ENCODE data around the gene SBNO2.

SBNO2 gene

GRCh38 chr19:1156830-1157615, 17.0 kb downstream of the SBNO2 start:
- Histone ChIP-seq H3K9me3 (ENCODE audit: insufficient read depth, low read depth, low read length) (no peaks in the 10 kb centered on the region), H3K9ac (ENCODE audit: low read depth, low read length, poor library complexity, severe bottlenecking) (no peak overlapping the region), H2AFZ (ENCODE audit: low read length) (no peak overlapping the region), H3K9me2 (replicated peaks; ENCODE audit: low read depth, low read length) (no peaks in the 10 kb centered on the region), H3K4me3 (ENCODE audit: low read length, poor library complexity, severe bottlenecking) (no peak overlapping the region), H3F3A (ENCODE audit: low read depth) (no peaks in the 10 kb centered on the region), H3K27me3 (ENCODE audit: insufficient read depth, low read length, poor library complexity, severe bottlenecking) (no peaks in the 10 kb centered on the region), H3K4me1 (ENCODE audit: insufficient read depth, low read length, poor library complexity, severe bottlenecking) (no peaks in the 10 kb centered on the region), H3K36me3 (ENCODE audit: insufficient read depth, low read length) (peaks cover 11% of the 10 kb centered on the region; the same call in 1 of the 2 replicates), H3K79me2 (ENCODE audit: insufficient read depth, low read length) (0 out of 2 replicates have a peak, but pooled peaks cover 2% of the 10 kb centered on the region), H4K20me1 (ENCODE audit: insufficient read depth, low read length, poor library complexity, severe bottlenecking) (peaks cover 4% of the 10 kb centered on the region), H3K4me2 (ENCODE audit: low read depth, low read length, poor library complexity, severe bottlenecking) (no peak overlapping the region)
- TF ChIP-seq EZH2phosphoT487 (IDR thresholded peaks at IDR 0.05; ENCODE audit: borderline replicate concordance) (no peak), CTCF (conservative IDR thresholded peaks at IDR 0.05; ENCODE audit: low read length) (no peak)

- no peak overlapping the region for H3K9ac ChIP-seq (ENCODE audit: low read depth, low read length, poor library complexity, severe bottlenecking)
- no peaks in the 10 kb centered on the region for H3K9me3 ChIP-seq (ENCODE audit: insufficient read depth, low read depth, low read length)
- H3K4me2 ChIP-seq (ENCODE audit: low read depth, low read length, poor library complexity, severe bottlenecking), result no peak overlapping the region
- no peaks in the 10 kb centered on the region for H3K4me1 ChIP-seq (ENCODE audit: insufficient read depth, low read length, poor library complexity, severe bottlenecking)
- 0 out of 2 replicates have a peak, but pooled peaks cover 2% of the 10 kb centered on the region for H3K79me2 ChIP-seq (ENCODE audit: insufficient read depth, low read length)
- no peak overlapping the region for H2AFZ ChIP-seq (ENCODE audit: low read length)
- H3K36me3 ChIP-seq (ENCODE audit: insufficient read depth, low read length), result peaks cover 15% of the 10 kb centered on the region; the same call in 1 of the 2 replicates
- H3K27me3 ChIP-seq (ENCODE audit: insufficient read depth, low read length, poor library complexity, severe bottlenecking), result no peaks in the 10 kb centered on the region
- peaks cover 4% of the 10 kb centered on the region for H4K20me1 ChIP-seq (ENCODE audit: insufficient read depth, low read length, poor library complexity, severe bottlenecking)
- no peak overlapping the region for H3K4me3 ChIP-seq (ENCODE audit: low read length, poor library complexity, severe bottlenecking)
- TF ChIP-seq EZH2phosphoT487 (IDR thresholded peaks at IDR 0.05; ENCODE audit: borderline replicate concordance) (no peak), CTCF (conservative IDR thresholded peaks at IDR 0.05; ENCODE audit: low read length) (no peak)
- H3K9me2 ChIP-seq (replicated peaks; ENCODE audit: low read depth, low read length), result no peaks in the 10 kb centered on the region
- no peaks in the 10 kb centered on the region for H3F3A ChIP-seq (ENCODE audit: low read depth)
Measured at GRCh38 chr19:1156305-1156801, 17.7 kb downstream of the SBNO2 start.

- no peak overlapping the region for H3K4me3 ChIP-seq (ENCODE audit: low read length, poor library complexity, severe bottlenecking)
- no peaks in the 10 kb centered on the region for H3F3A ChIP-seq (ENCODE audit: low read depth)
- no peaks in the 10 kb centered on the region for H3K9me2 ChIP-seq (replicated peaks; ENCODE audit: low read depth, low read length)
- H3K9ac ChIP-seq (ENCODE audit: low read depth, low read length, poor library complexity, severe bottlenecking), result no peak overlapping the region
- TF ChIP-seq EZH2phosphoT487 (IDR thresholded peaks at IDR 0.05; ENCODE audit: borderline replicate concordance) (no peak), CTCF (conservative IDR thresholded peaks at IDR 0.05; ENCODE audit: low read length) (no peak)
- H3K27me3 ChIP-seq (ENCODE audit: insufficient read depth, low read length, poor library complexity, severe bottlenecking), result no peaks in the 10 kb centered on the region
- no peak overlapping the region for H3K4me2 ChIP-seq (ENCODE audit: low read depth, low read length, poor library complexity, severe bottlenecking)
- no peaks in the 10 kb centered on the region for H3K9me3 ChIP-seq (ENCODE audit: insufficient read depth, low read depth, low read length)
- peaks cover 4% of the 10 kb centered on the region for H4K20me1 ChIP-seq (ENCODE audit: insufficient read depth, low read length, poor library complexity, severe bottlenecking)
- no peaks in the 10 kb centered on the region for H3K4me1 ChIP-seq (ENCODE audit: insufficient read depth, low read length, poor library complexity, severe bottlenecking)
- no peak overlapping the region for H2AFZ ChIP-seq (ENCODE audit: low read length)
- 0 out of 2 replicates have a peak, but pooled peaks cover 2% of the 10 kb centered on the region for H3K79me2 ChIP-seq (ENCODE audit: insufficient read depth, low read length)
- H3K36me3 ChIP-seq (ENCODE audit: insufficient read depth, low read length), result peaks cover 15% of the 10 kb centered on the region; the same call in 1 of the 2 replicates
Measured at GRCh38 chr19:1155352-1156304, 18.4 kb downstream of the SBNO2 start.

Measured in Loucy (cell line).